GM19397 (cell line): Measurements from ENCODE around the gene GSN.

Experiments used
- ATAC-seq: cut with Tn5 transposase; IDR thresholded peaks from one replicate; pipeline ENCODE4 v1.9.1; 2021; ENCODE audit warnings: mild to moderate bottlenecking, moderate library complexity; ENCODE audit not compliant: unreplicated experiment

The GSN gene

GRCh38 chr9:121348221-121348620 is 80.3 kb downstream of the GSN start:
- no peak for ATAC-seq

- no peak for ATAC-seq
These were observed 81.0 kb downstream of the GSN start for GRCh38 chr9:121349009-121349408.

GRCh38 chr9:121350036-121350435 is 82.1 kb downstream of the GSN start:
- no peak for ATAC-seq

- no peak for ATAC-seq
These were observed 83.1 kb downstream of the GSN start for GRCh38 chr9:121350993-121351561.

GRCh38 chr9:121353241-121354061 is 85.5 kb downstream of the GSN start:
- ATAC-seq: peak; percentile 97

GRCh38 chr9:121354141-121354540 is 86.2 kb downstream of the GSN start:
- no peak for ATAC-seq

- no peak for ATAC-seq
These were observed 86.8 kb downstream of the GSN start for GRCh38 chr9:121354762-121355161.

- ATAC-seq: no peak
These were observed 89.0 kb downstream of the GSN start for GRCh38 chr9:121357011-121357410.

- no peak for ATAC-seq
These were observed 90.8 kb downstream of the GSN start for GRCh38 chr9:121358751-121359150.

GRCh38 chr9:121359351-121360294 is 91.7 kb downstream of the GSN start:
- no peak for ATAC-seq

- no peak for ATAC-seq
These were observed 92.8 kb downstream of the GSN start for GRCh38 chr9:121360601-121361374.

- ATAC-seq: no peak
These were observed 95.1 kb downstream of the GSN start for GRCh38 chr9:121362813-121363621.

GRCh38 chr9:121363622-121363961 is 95.6 kb downstream of the GSN start:
- ATAC-seq: no peak

GRCh38 chr9:121364077-121364476 is 96.1 kb downstream of the GSN start:
- ATAC-seq: no peak

GRCh38 chr9:121364886-121365285 is 96.9 kb downstream of the GSN start:
- ATAC-seq: no peak

- no peak for ATAC-seq
These were observed 97.6 kb downstream of the GSN start for GRCh38 chr9:121365564-121365963.

GRCh38 chr9:121366611-121367192 is 98.7 kb downstream of the GSN start:
- ATAC-seq: no peak

- no peak for ATAC-seq
These were observed 99.6 kb downstream of the GSN start for GRCh38 chr9:121367306-121368137.

GRCh38 chr9:121368138-121368522 is 100.2 kb downstream of the GSN start:
- no peak for ATAC-seq
